HG03280 (cell line): ENCODE results near the gene PRKCG.
"Not testable (repeated sequence)": the region's sequence is repeated elsewhere in the genome, so short reads cannot be mapped to it uniquely, and the experiment has no call there.

Experiments used
- ATAC-seq: cut with Tn5 transposase; IDR thresholded peaks from one replicate; pipeline ENCODE4 v1.9.1; 2021; ENCODE audit warnings: mild to moderate bottlenecking, moderate library complexity; ENCODE audit not compliant: unreplicated experiment

Gene PRKCG

GRCh38 chr19:53936029-53936428 lies 54.0 kb downstream of the PRKCG start:
- ATAC-seq: no peak

DNA sequence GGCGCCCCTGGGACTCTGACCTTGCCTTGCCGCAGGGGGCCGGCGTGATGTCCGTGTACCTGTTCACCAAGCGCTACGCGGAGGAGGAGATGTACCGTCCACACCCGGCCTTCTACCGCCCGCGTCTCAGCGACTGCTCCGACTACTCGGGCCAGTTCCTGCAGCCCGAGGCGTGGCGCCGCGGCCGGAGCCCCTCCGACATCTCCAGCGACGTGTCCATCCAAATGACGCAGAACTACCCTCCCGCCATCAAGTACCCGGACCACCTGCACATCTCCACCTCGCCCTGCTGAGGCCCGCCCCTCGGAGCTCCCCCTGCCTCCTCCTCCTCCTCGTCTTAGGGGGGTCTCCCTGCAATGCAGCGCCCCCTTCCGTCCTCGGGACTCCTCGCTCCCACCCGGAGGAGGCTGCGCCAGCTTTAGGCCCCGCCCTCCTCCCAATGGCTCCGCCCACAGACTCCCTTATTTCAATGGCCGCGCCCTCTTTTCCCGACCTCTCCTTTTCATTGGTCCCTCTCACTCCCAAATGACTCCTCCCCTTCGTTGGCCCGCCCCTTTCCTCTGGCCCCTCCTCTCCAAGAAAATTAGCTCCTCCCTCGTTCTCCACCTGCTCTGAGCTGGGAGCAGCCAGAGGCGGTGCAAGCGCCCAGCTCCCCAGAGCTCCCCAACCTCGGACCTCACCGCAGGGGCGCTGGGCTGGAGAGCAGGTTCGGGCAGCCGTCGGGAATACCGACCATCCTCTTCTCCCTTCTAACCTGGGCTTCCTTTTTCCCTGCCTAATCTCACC lies 60.2 kb downstream of the PRKCG start:
- no peak for ATAC-seq

DNA sequence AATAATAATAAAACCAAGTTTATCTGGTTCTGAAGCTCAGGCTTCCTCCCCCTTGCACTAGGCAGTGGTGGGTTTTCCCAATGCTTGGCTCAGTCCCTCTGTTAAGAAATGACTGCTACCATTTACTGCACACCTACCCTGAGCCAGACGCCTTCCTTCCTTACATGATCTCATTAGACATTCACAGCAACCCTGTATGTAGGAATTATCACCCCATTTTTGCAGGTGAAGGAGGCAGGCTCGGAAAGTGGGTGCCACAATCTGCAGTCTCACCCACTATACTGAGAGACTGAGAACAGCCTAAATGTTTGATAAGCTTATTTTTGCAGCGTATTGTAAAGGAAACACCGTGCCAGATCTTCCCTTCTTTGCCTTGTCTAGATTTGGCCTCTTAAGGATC lies 62.4 kb downstream of the PRKCG start:
- no peak for ATAC-seq

DNA sequence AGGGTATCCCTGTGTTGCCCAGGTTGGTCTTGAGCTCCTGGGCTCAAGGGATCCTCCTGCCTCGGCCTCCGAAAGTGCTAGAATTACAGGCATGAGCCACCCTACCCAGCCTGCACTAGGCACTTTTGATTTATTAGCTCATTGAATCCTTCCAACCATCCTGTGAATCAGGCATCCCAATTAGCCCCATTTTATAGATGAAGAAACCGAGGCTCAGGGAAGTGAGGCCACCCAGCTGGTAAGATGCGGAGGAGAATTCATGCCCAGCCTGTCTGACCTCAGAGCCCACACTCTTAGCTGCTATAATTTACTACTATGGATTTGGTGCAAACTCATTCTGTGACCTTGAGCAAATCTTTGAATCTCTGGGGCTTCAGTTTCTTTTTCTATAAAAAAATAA lies 62.9 kb downstream of the PRKCG start:
- ATAC-seq: no peak

GRCh38 chr19:53945441-53945840 lies 63.4 kb downstream of the PRKCG start:
- ATAC-seq: no peak

GRCh38 chr19:53945998-53946397 lies 64.0 kb downstream of the PRKCG start:
- ATAC-seq: no peak

DNA sequence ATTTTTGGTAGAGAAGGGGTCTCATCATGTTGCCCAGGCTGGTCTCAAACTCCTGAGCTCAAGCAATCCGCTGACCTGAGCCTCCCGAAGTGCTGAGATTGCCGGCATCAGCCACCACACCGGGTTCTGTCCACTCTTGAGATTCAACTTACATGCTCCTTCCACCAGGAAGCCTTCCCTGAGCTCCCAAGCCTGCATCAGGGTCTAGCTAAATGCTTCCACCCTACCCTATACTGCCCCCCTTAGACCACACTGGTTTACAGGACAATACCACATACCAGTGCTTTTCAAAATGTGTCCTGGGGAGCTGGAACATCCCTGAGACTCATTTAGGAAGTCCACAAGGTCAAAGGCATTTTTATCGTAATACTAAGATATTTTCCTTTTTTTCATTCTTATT lies 65.6 kb downstream of the PRKCG start:
- ATAC-seq: no peak

DNA sequence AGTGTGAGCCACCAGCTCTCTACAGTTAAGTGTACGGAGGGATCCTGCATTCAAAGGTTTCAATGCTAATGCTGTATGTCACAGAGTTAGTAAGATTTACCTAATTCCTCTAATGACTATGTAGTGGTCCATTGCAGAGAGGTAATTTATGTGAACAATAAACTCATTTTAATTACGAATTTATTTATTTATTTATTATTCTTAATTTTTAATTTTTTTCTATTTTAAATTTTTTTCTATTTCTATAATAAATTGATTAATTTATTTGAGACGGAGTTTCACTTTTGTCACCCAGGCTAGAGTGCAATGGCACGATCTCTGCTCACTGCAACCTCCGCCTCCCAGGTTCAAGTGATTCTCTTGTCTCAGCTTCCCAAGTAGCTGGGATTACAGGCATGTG lies 66.6 kb downstream of the PRKCG start:
- not testable (repeated sequence) for ATAC-seq

DNA sequence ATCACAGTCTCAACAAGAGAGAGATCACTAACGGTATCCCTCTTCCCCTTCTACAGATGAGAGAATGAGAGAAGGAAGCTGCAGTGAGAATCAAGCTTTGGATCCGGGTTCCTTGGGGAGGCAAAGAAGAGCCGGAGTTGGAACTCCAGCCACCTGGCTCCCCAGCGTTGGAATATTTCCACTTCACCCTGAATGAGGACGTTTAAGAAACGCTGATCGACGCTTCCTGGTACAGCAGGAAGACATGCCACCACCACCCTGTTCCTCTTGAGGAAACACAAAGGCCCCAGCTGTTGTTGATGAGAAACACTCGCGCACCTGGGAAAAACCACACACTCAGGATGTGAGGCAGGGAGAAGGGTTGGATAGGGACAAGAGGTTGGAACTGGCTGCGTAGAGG lies 69.4 kb downstream of the PRKCG start:
- no peak for ATAC-seq

- ATAC-seq: no peak
Measured at GRCh38 chr19:53951947-53952346, 70.0 kb downstream of the PRKCG start.

GRCh38 chr19:53953383-53953782 lies 71.4 kb downstream of the PRKCG start:
- ATAC-seq: no peak
